K562 (cell line): ENCODE data around the gene RYR1. TPM values are rescaled to one million over a fixed set of nuclear protein-coding genes. Genes with fewer than 3 reads are reported as not detected.
A peak's percentile ranks its signal among the peaks of the same experiment; 100 is the strongest.

ENCODE experiments used
- ATAC-seq: fragments of 200-7000 bp; cut with Tn5 transposase; 3 replicates; pipeline ENCODE4 v1.9.1; 2020; ENCODE audit warnings: moderate library complexity
- BruUV-seq: library from RNA; stranded (reverse); fragments of 400-500 nt; replicated peaks from 2 replicates; lab custom pipeline; 2021; lab: Mats Ljungman, UMichigan
- CTCF ChIA-PET: fragments of 300-600 bp; formaldehyde crosslinking; extraction: SDS; loops from one replicate; lab custom pipeline; 2021; ENCODE audit warnings: low intra/inter-chr PET ratio; lab: Yijun Ruan, JAX
- POLR2A ChIA-PET: fragments of 300-600, 350-650 bp; sonication (Branson Sonifier 250); formaldehyde crosslinking; extraction: SDS; loops from one replicate; lab custom pipeline; 2021; ENCODE audit warnings: antibody characterized with exemption, inconsistent platforms; lab: Yijun Ruan, JAX
- DNase-seq, 4 experiments: peaks; one replicate each; pipeline versions ENCODE4 v3.0.0 to v3.0.0-alpha.2; 2011 to 2018; ENCODE audit warnings: low spot score in 3 of 4, mixed read lengths in 3 of 4; ENCODE audit errors: extremely low read depth in 1 of 4
- FAIRE-seq: peaks from 2 replicates; lab custom pipeline; 2011; peaks lifted over from hg19 to GRCh38; lab: Jason Lieb, UNC
- H2AFZ ChIP-seq: 2 replicates; pipeline ENCODE4 v1.6.0; 2011; ENCODE audit warnings: low read depth, low read length, control low read depth, inconsistent platforms
- H3K27ac ChIP-seq: fragments of 200-600 bp; 3 replicates; pipeline ENCODE4 v1.8.0; 2011; ENCODE audit warnings: low read depth, mild to moderate bottlenecking, control low read depth, inconsistent platforms, low read length, moderate library complexity, mixed read lengths; ENCODE audit errors: extremely low read depth
- H3K27me3 ChIP-seq, 2 experiments: fragments of 300-600 bp in 1 of 2; 2 replicates in 1 of 2; 3 replicates in 1 of 2; pipeline versions ENCODE4 v1.6.0 to v1.8.0; 2011; ENCODE audit warnings: inconsistent platforms in 2 of 2, low read length in 2 of 2, mild to moderate bottlenecking in 1 of 2, mixed read lengths in 1 of 2, moderate library complexity in 1 of 2; ENCODE audit not compliant: control insufficient read depth in 2 of 2, insufficient read depth in 2 of 2
- H3K36me3 ChIP-seq: fragments of 300-600 bp; 3 replicates; pipeline ENCODE4 v1.8.0; 2011; ENCODE audit warnings: mild to moderate bottlenecking, low read length, inconsistent platforms; ENCODE audit not compliant: control insufficient read depth, insufficient read depth
- H3K4me1 ChIP-seq, 2 experiments: fragments of 200-600 bp in 1 of 2; replicated peaks in 1 of 2; 2 replicates in 1 of 2; 3 replicates in 1 of 2; pipeline versions ENCODE4 v1.5.1 to v1.8.0; 2011; ENCODE audit warnings: inconsistent platforms in 2 of 2, low read length in 2 of 2, mild to moderate bottlenecking in 1 of 2, mixed read lengths in 1 of 2, moderate library complexity in 1 of 2; ENCODE audit not compliant: control insufficient read depth in 2 of 2, insufficient read depth in 2 of 2
- H3K4me2 ChIP-seq: 2 replicates; pipeline ENCODE4 v1.6.1; 2011; ENCODE audit warnings: low read length, control low read depth, inconsistent platforms, mixed read lengths; ENCODE audit not compliant: insufficient read depth
- H3K4me3 ChIP-seq: fragments of 200-600 bp; sonication (generic), shearing (Covaris generic); 2 replicates; pipeline ENCODE4 v1.5.1; 2016; ENCODE audit warnings: control low read depth, inconsistent platforms
- H3K79me2 ChIP-seq: fragments of 200-600 bp; 3 replicates; pipeline ENCODE4 v1.8.0; 2011; ENCODE audit warnings: low read length, inconsistent platforms; ENCODE audit not compliant: control insufficient read depth, insufficient read depth
- H3K9ac ChIP-seq, 2 experiments: 2 replicates each; pipeline versions ENCODE4 v1.6.0 to v1.6.1; 2011; ENCODE audit warnings: low read depth in 2 of 2, low read length in 2 of 2, control low read depth in 1 of 2, inconsistent platforms in 1 of 2, mild to moderate bottlenecking in 1 of 2, mixed read lengths in 1 of 2; ENCODE audit not compliant: insufficient read depth in 1 of 2
- H3K9me1 ChIP-seq: one replicate; pipeline ENCODE4 v1.6.0; 2011; ENCODE audit warnings: inconsistent platforms, mild to moderate bottlenecking, low read length, moderate library complexity; ENCODE audit not compliant: control insufficient read depth, insufficient read depth
- H3K9me3 ChIP-seq: replicated peaks from 2 replicates; pipeline ENCODE4 v1.5.1; 2011; ENCODE audit warnings: low read depth, low read length, inconsistent platforms; ENCODE audit not compliant: control insufficient read depth, insufficient read depth
- H4K20me1 ChIP-seq: replicated peaks from 2 replicates; pipeline ENCODE4 v1.6.1; 2011; ENCODE audit warnings: low read length, inconsistent platforms, mixed read lengths; ENCODE audit not compliant: control insufficient read depth, insufficient read depth
- MXI1 ChIP-seq: IDR thresholded peaks from 2 replicates; pipeline ENCODE4 v1.6.1; 2011; ENCODE audit warnings: low read depth, mild to moderate bottlenecking, improper control_type of control experiment, low read length
- POLR2G ChIP-seq: fragments of 200-400 bp; formaldehyde crosslinking; IDR thresholded peaks from 2 replicates; pipeline ENCODE4 v1.6.1; 2017; ENCODE audit warnings: low read depth, mild to moderate bottlenecking, antibody characterized with exemption, low read length, moderate library complexity
- PTTG1 ChIP-seq: fragments of 450-650 bp; IDR thresholded peaks from 2 replicates; pipeline ENCODE4 v1.6.1; 2016; ENCODE audit warnings: low read depth, mild to moderate bottlenecking, missing genetic modification characterization, missing compliant biosample characterization
- TOE1 ChIP-seq, 2 experiments: fragments of 450-650 bp in 1 of 2; sonication (generic) in 1 of 2; formaldehyde crosslinking in 1 of 2; IDR thresholded peaks; 2 replicates each; pipeline versions ENCODE4 v1.7.1 to v1.8.0; 2016 to 2022; ENCODE audit warnings: borderline replicate concordance in 2 of 2, mild to moderate bottlenecking in 2 of 2, antibody characterized with exemption in 1 of 2, inconsistent platforms in 1 of 2, low read depth in 1 of 2, missing genetic modification reagents in 1 of 2, moderate library complexity in 1 of 2
- ZNF174 ChIP-seq: fragments of 250-450 bp; sonication (Bioruptor Pico); IDR thresholded peaks from 2 replicates; pipeline ENCODE4 v1.4.0; 2020; ENCODE audit warnings: mild to moderate bottlenecking
- WGBS: fragments of 100-300 bp; shearing (Covaris generic); methylation state at CpG from one replicate; pipeline ENCODE4 v1.1.6; 2016; ENCODE audit warnings: low coverage, mixed read lengths; ENCODE audit not compliant: insufficient coverage; ENCODE audit errors: missing lambda C conversion rate; 5-methylcytosine and 5-hydroxymethylcytosine counted together
- in situ Hi-C: fragments of 300-500 bp; cut with MboI; formaldehyde crosslinking; loops from 4 replicates; pipeline ENCODE4 v1.15.0; 2018; ENCODE audit warnings: inconsistent platforms, mixed read lengths
- intact Hi-C: fragments of 100-400 bp; cut with micrococcal nuclease; formaldehyde crosslinking; loops from 2 replicates; pipeline ENCODE4 v1.14.2; 2022
- polyA plus RNA-seq, 8 experiments: library from polyadenylated mRNA; depleted of rRNA in 4 of 8; stranded (reverse) in 5 of 8; unstranded in 3 of 8; fragments of >200 nt; fragmentation: Nextera tagmentation in 2 of 8; fragmentation: Illumina TruSeq in 1 of 8; extraction: Ambion mirVana in 2 of 8; extraction: Trizol in 1 of 8; gene quantifications; 2 replicates each; pipeline versions ENCODE4 v1.2.1 to v1.2.3, GENCODE V29; 2011 to 2014; ENCODE audit warnings: inconsistent platforms in 1 of 8, missing spikeins in 1 of 8
- total RNA-seq, 7 experiments: library from RNA; depleted of rRNA in 6 of 7; stranded (reverse); fragments of >200 nt in 6 of 7; fragmentation: Illumina TruSeq in 2 of 7; extraction: Trizol in 2 of 7; gene quantifications; 2 replicates each; pipeline versions ENCODE4 v1.2.1 to v1.2.3, GENCODE V29; 2011 to 2021; ENCODE audit warnings: low replicate concordance in 1 of 7

RYR1 gene
- total and polyA plus RNA-seq, 9 of the 15 experiments (the other 6 are each of a cell fraction or from before 2014, with no cell fraction given): 0.11 to 7.4 (median 3.7) TPM

GRCh38 chr19:38463365-38463764 lies 29.9 kb downstream of the RYR1 start:
- Histone ChIP-seq H3K4me2 (no peak overlapping the region), H3K4me3 (no peak overlapping the region), H3K79me2 (no peaks in the 10 kb centered on the region), H3K27ac (no peak overlapping the region), H3K9me3 (no peaks in the 10 kb centered on the region), H3K36me3 (peaks cover 40% of the 10 kb centered on the region; the same call in 1 of the 3 replicates), H4K20me1 (no peaks in the 10 kb centered on the region)
- ATAC-seq: no peak
- CTCF ChIA-PET: no interaction called here
- BruUV-seq: no TSS peak
- TF ChIP-seq MXI1 (no peak), PTTG1 (tag) (no peak), ZNF174 (no peak), POLR2G (0 out of 2 replicates have a peak, but pooled peaks have one; percentile 20), TOE1 (IDR thresholded peaks at IDR 0.05; ENCODE audit: borderline replicate concordance) (no peak), TOE1 (CRISPR knock-in tag; IDR thresholded peaks at IDR 0.05; ENCODE audit: borderline replicate concordance, low read depth) (no peak)
- TF ChIP-seq, all 486 proteins: peak for 1
- H3K4me1 ChIP-seq: peaks cover 0 to 13% of the 10 kb centered on the region in 2 experiments; a peak in 1 of 5 replicates
- POLR2A ChIA-PET: no interaction called here
- WGBS: 79% methylated on average over 10 of the region's 18 CpGs
- no peaks in the 10 kb centered on the region for H3K9me1 ChIP-seq
- no peak for FAIRE-seq
- H2AFZ ChIP-seq: no peak overlapping the region
- in situ Hi-C loops (no loop called here), intact Hi-C loops (no loop called here)
- H3K27me3 ChIP-seq: no peaks in the 10 kb centered on the region
- DNase-seq: no peak
- H3K9ac ChIP-seq: 0 out of 4 replicates have a peak overlapping the region, but pooled peaks of 1 of the 2 experiments have one; percentile 36
